Coronary artery (tissue), 2 donors: ENCODE data around the gene GABBR1.

Experiments
- DNase-seq: peaks from one replicate; pipeline ENCODE4 v3.0.0-alpha.2; 2017; ENCODE audit warnings: low spot score
- H3K27ac ChIP-seq, 2 donors: fragments of 200-600 bp; sonication (generic); one replicate each; pipeline ENCODE4 v1.5.1; 2016 to 2019
- H3K4me3 ChIP-seq: fragments of 200-600 bp; sonication (generic); 2 replicates; pipeline ENCODE4 v1.5.1; 2016; ENCODE audit warnings: mild to moderate bottlenecking, moderate library complexity
- CTCF ChIP-seq: fragments of 200-600 bp; sonication (generic); IDR thresholded peaks from one replicate; pipeline ENCODE4 v1.5.1; 2019; ENCODE audit warnings: antibody characterized with exemption

The GABBR1 gene

GRCh38 chr6:29632789-29633533 is at the start of gene GABBR1:
Gene GABBR1, minus strand, starts transcription at chr6:29633183. Its CDS starts 798 bp downstream, at chr6:29632385.
- H3K27ac ChIP-seq = peak within 1 kb of the TSS; percentile 82 to 84
- H3K4me3 ChIP-seq = peak within 1 kb of the TSS; percentile 89
- TF ChIP-seq CTCF = no peak
- DNase-seq = peak; percentile 93

- no peak for TF ChIP-seq CTCF
- Histone ChIP-seq H3K27ac (no peak overlapping the region), H3K4me3 (no peak overlapping the region)
- DNase-seq = no peak
Observed at GRCh38 chr6:29681811-29682210, 48.8 kb upstream of the GABBR1 start.

GRCh38 chr6:29680904-29681303 is 47.9 kb upstream of the GABBR1 start, which contains the start of gene ZFP57:
Gene ZFP57, minus strand, starts transcription at chr6:29681152. Its CDS starts 4,149 bp downstream, at chr6:29677003.
- H3K4me3 ChIP-seq = peak within 1 kb of the TSS; percentile 55
- H3K27ac ChIP-seq = no peak within 1 kb of the TSS
- TF ChIP-seq CTCF = no peak
- DNase-seq = no peak

GRCh38 chr6:29680416-29680815 is 47.4 kb upstream of the GABBR1 start:
- H3K27ac ChIP-seq = no peak overlapping the region
- TF ChIP-seq CTCF = no peak
- H3K4me3 ChIP-seq = peak overlapping the region; percentile 55
- DNase-seq = no peak

- no peak for TF ChIP-seq CTCF
- Histone ChIP-seq H3K4me3 (peak overlapping the region; percentile 55), H3K27ac (no peak overlapping the region)
- no peak for DNase-seq
Observed at GRCh38 chr6:29679962-29680361, 47.0 kb upstream of the GABBR1 start.

GRCh38 chr6:29678114-29678513 is 45.1 kb upstream of the GABBR1 start:
- Histone ChIP-seq H3K4me3 (no peak overlapping the region), H3K27ac (no peak overlapping the region)
- DNase-seq = no peak
- TF ChIP-seq CTCF = no peak

GRCh38 chr6:29676981-29677601 is 44.1 kb upstream of the GABBR1 start:
- DNase-seq = no peak
- no peak overlapping the region for H3K27ac ChIP-seq

More at GRCh38 chr6:29676981-29677601, 44.1 kb upstream of the GABBR1 start:
- TF ChIP-seq CTCF = no peak
- H3K4me3 ChIP-seq = no peak overlapping the region
